NCI-H526 (cell line): ENCODE measurements around the gene MALAT1.
"Not testable (repeated sequence)": the region's sequence is repeated elsewhere in the genome, so short reads cannot be mapped to it uniquely, and the experiment has no call there.

Source experiments
- DNase-seq, 2 experiments: peaks; one replicate each; lab custom pipeline; 2025; lab: John Stamatoyannopoulos, UW

Gene MALAT1

GRCh38 chr11:65498977-65499712, at the start of gene MALAT1:
Gene MALAT1 (plus strand): TSS chr11:65499045.
- DNase-seq: peak; percentile 84 to 97

- not testable (repeated sequence) for DNase-seq
These were observed 47.5 kb upstream of the MALAT1 start for GRCh38 chr11:65451301-65451700.

GRCh38 chr11:65452259-65452658, 46.6 kb upstream of the MALAT1 start:
- not testable (repeated sequence) for DNase-seq

- DNase-seq: no peak
These were observed 45.9 kb upstream of the MALAT1 start for GRCh38 chr11:65452806-65453490.

- no peak for DNase-seq
These were observed 44.5 kb upstream of the MALAT1 start for GRCh38 chr11:65454311-65454695.

GRCh38 chr11:65454696-65455456, 44.0 kb upstream of the MALAT1 start:
- peak; percentile 49 to 92 for DNase-seq

GRCh38 chr11:65456418-65456817, 42.4 kb upstream of the MALAT1 start:
- no peak for DNase-seq

GRCh38 chr11:65459552-65459951, 39.3 kb upstream of the MALAT1 start:
- no peak for DNase-seq

GRCh38 chr11:65465471-65465870, 33.4 kb upstream of the MALAT1 start:
- not testable (repeated sequence) for DNase-seq

- not testable (repeated sequence) for DNase-seq
These were observed 31.5 kb upstream of the MALAT1 start for GRCh38 chr11:65467306-65467705.

GRCh38 chr11:65468874-65469333, 29.9 kb upstream of the MALAT1 start:
- DNase-seq: peak; percentile 85 to 95

GRCh38 chr11:65470433-65471049, 28.3 kb upstream of the MALAT1 start:
- no peak for DNase-seq

- DNase-seq: peak; percentile 56 to 84
These were observed 27.4 kb upstream of the MALAT1 start for GRCh38 chr11:65471447-65471891.

GRCh38 chr11:65472588-65473277, 26.1 kb upstream of the MALAT1 start:
- DNase-seq: not testable (repeated sequence)

GRCh38 chr11:65473278-65473860, 25.5 kb upstream of the MALAT1 start:
- DNase-seq: no peak

GRCh38 chr11:65474864-65475263, 24.0 kb upstream of the MALAT1 start:
- no peak for DNase-seq

GRCh38 chr11:65476632-65477148, 22.2 kb upstream of the MALAT1 start:
- no peak for DNase-seq

GRCh38 chr11:65477149-65477965, 21.5 kb upstream of the MALAT1 start:
- DNase-seq: peak; percentile 82 to 98

- peak in 1 of 2 experiments; percentile 79 for DNase-seq
These were observed 20.3 kb upstream of the MALAT1 start for GRCh38 chr11:65478388-65479183.
